HepG2 (cell line): ENCODE results near the gene TLCD3B. TPM values are rescaled to one million over a fixed set of nuclear protein-coding genes. Genes with fewer than 3 reads are reported as not detected.

Experiments used
- CTCF ChIP-seq: sonication (generic); formaldehyde crosslinking; IDR thresholded peaks from 2 replicates; pipeline ENCODE4 v1.5.0; 2020; ENCODE audit warnings: mild to moderate bottlenecking, missing genetic modification reagents, moderate library complexity
- ETV5 ChIP-seq: IDR thresholded peaks from 2 replicates; pipeline ENCODE4 v1.6.1; 2018; ENCODE audit warnings: missing biosample characterization, missing genetic modification reagents, inconsistent platforms, borderline replicate concordance
- FOSL2 ChIP-seq: sonication (generic); formaldehyde crosslinking; IDR thresholded peaks from 2 replicates; pipeline ENCODE4 v1.4.0; 2020; ENCODE audit warnings: missing genetic modification reagents
- FOXM1 ChIP-seq: sonication (generic); formaldehyde crosslinking; IDR thresholded peaks from 2 replicates; pipeline ENCODE4 v1.5.0; 2020; ENCODE audit warnings: missing genetic modification reagents
- HNRNPL ChIP-seq: fragments of 200-400 bp; formaldehyde crosslinking; IDR thresholded peaks from 2 replicates; pipeline ENCODE4 v1.6.1; 2017; ENCODE audit warnings: mild to moderate bottlenecking, low read depth, low read length
- HOXD1 ChIP-seq: sonication (generic); formaldehyde crosslinking; IDR thresholded peaks from 2 replicates; pipeline ENCODE4 v1.5.0; 2020; ENCODE audit warnings: missing genetic modification reagents
- ISX ChIP-seq: sonication (generic); formaldehyde crosslinking; conservative IDR thresholded peaks from 2 replicates; pipeline ENCODE4 v1.5.0; 2020; ENCODE audit warnings: missing genetic modification reagents
- PHF5A ChIP-seq: IDR thresholded peaks from one replicate; pipeline ENCODE4 v1.6.1; 2018; ENCODE audit warnings: low read depth, missing genetic modification reagents; ENCODE audit not compliant: unreplicated experiment
- RAD21 ChIP-seq: fragments of 450-650 bp; formaldehyde crosslinking; IDR thresholded peaks from 2 replicates; pipeline ENCODE4 v1.5.0; 2020; ENCODE audit warnings: mild to moderate bottlenecking
- REL ChIP-seq: sonication (generic); formaldehyde crosslinking; conservative IDR thresholded peaks from 2 replicates; pipeline ENCODE4 v1.8.0; 2022; ENCODE audit warnings: mild to moderate bottlenecking, missing genetic modification reagents, moderate library complexity
- STAG1 ChIP-seq: sonication (generic); formaldehyde crosslinking; IDR thresholded peaks from 2 replicates; pipeline ENCODE4 v1.4.0; 2020; ENCODE audit warnings: missing genetic modification reagents
- XRCC5 ChIP-seq: fragments of 200-400 bp; formaldehyde crosslinking; optimal IDR thresholded peaks from 2 replicates; pipeline ENCODE3; 2017; ENCODE audit warnings: mild to moderate bottlenecking, low read length
- ZBTB37 ChIP-seq: sonication (generic); formaldehyde crosslinking; IDR thresholded peaks from 2 replicates; pipeline ENCODE4 v1.4.0; 2020; ENCODE audit warnings: mild to moderate bottlenecking, missing genetic modification reagents
- ZNF274 ChIP-seq: sonication (generic); formaldehyde crosslinking; IDR thresholded peaks from 2 replicates; pipeline ENCODE4 v1.5.1; 2020; ENCODE audit warnings: mild to moderate bottlenecking, missing genetic modification reagents
- ZNF672 ChIP-seq: sonication (generic); formaldehyde crosslinking; IDR thresholded peaks from 2 replicates; pipeline ENCODE4 v1.8.1; 2022; ENCODE audit warnings: missing genetic modification reagents
- polyA plus RNA-seq, 8 experiments: library from polyadenylated mRNA; depleted of rRNA in 3 of 8; stranded (reverse) in 7 of 8; unstranded in 1 of 8; fragments of >200 nt; fragmentation: Illumina TruSeq in 4 of 8; extraction: Trizol in 4 of 8; gene quantifications; 2 replicates each; pipeline versions ENCODE4 v1.2.1 to v1.2.3, GENCODE V29; 2011 to 2016; ENCODE audit warnings: low read depth in 4 of 8, missing spikeins in 1 of 8, mixed read lengths in 1 of 8; ENCODE audit not compliant: insufficient read depth in 1 of 8
- total RNA-seq, 5 experiments: library from RNA; depleted of rRNA; stranded (reverse); fragments of >200 nt; fragmentation: Illumina TruSeq; extraction: Trizol; gene quantifications; 2 replicates each; pipeline ENCODE4 v1.2.3, GENCODE V29; 2016; ENCODE audit warnings: low read depth in 1 of 5
- TF ChIP-seq, protein P1 (sequence below): sonication (generic); formaldehyde crosslinking; IDR thresholded peaks from 2 replicates; pipeline ENCODE4 v1.5.1; 2020; ENCODE audit warnings: mild to moderate bottlenecking, missing genetic modification reagents, moderate library complexity
- TF ChIP-seq, protein P2 (sequence below): sonication (generic); formaldehyde crosslinking; IDR thresholded peaks from 2 replicates; pipeline ENCODE4 v1.8.1; 2023; ENCODE audit warnings: mild to moderate bottlenecking, missing genetic modification reagents
- TF ChIP-seq, protein P3 (sequence below): sonication (generic); formaldehyde crosslinking; IDR thresholded peaks from 2 replicates; pipeline ENCODE4 v1.4.0; 2020; ENCODE audit warnings: missing genetic modification reagents

TLCD3B gene
- total and polyA plus RNA-seq, 2 of the 13 experiments (the other 11 are each of a cell fraction or from before 2014, with no cell fraction given) = not detected

- TF ChIP-seq ISX (CRISPR knock-in tag) = 0 out of 2 replicates have a peak, but pooled peaks have one; percentile 25
- TF ChIP-seq ZBTB37 (CRISPR knock-in tag) = 0 out of 2 replicates have a peak, but pooled peaks have one; percentile 46
- TF ChIP-seq, protein P1, sequence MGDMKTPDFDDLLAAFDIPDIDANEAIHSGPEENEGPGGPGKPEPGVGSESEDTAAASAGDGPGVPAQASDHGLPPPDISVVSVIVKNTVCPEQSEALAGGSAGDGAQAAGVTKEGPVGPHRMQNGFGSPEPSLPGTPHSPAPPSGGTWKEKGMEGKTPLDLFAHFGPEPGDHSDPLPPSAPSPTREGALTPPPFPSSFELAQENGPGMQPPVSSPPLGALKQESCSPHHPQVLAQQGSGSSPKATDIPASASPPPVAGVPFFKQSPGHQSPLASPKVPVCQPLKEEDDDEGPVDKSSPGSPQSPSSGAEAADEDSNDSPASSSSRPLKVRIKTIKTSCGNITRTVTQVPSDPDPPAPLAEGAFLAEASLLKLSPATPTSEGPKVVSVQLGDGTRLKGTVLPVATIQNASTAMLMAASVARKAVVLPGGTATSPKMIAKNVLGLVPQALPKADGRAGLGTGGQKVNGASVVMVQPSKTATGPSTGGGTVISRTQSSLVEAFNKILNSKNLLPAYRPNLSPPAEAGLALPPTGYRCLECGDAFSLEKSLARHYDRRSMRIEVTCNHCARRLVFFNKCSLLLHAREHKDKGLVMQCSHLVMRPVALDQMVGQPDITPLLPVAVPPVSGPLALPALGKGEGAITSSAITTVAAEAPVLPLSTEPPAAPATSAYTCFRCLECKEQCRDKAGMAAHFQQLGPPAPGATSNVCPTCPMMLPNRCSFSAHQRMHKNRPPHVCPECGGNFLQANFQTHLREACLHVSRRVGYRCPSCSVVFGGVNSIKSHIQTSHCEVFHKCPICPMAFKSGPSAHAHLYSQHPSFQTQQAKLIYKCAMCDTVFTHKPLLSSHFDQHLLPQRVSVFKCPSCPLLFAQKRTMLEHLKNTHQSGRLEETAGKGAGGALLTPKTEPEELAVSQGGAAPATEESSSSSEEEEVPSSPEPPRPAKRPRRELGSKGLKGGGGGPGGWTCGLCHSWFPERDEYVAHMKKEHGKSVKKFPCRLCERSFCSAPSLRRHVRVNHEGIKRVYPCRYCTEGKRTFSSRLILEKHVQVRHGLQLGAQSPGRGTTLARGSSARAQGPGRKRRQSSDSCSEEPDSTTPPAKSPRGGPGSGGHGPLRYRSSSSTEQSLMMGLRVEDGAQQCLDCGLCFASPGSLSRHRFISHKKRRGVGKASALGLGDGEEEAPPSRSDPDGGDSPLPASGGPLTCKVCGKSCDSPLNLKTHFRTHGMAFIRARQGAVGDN = peak; percentile 33; the same call in 1 of the 2 replicates
- peak; percentile 73 for TF ChIP-seq STAG1 (CRISPR knock-in tag)
- no peak for TF ChIP-seq PHF5A
- peak; percentile 75 for TF ChIP-seq RAD21
- no peak for TF ChIP-seq HOXD1 (CRISPR knock-in tag)
- TF ChIP-seq, protein P2, sequence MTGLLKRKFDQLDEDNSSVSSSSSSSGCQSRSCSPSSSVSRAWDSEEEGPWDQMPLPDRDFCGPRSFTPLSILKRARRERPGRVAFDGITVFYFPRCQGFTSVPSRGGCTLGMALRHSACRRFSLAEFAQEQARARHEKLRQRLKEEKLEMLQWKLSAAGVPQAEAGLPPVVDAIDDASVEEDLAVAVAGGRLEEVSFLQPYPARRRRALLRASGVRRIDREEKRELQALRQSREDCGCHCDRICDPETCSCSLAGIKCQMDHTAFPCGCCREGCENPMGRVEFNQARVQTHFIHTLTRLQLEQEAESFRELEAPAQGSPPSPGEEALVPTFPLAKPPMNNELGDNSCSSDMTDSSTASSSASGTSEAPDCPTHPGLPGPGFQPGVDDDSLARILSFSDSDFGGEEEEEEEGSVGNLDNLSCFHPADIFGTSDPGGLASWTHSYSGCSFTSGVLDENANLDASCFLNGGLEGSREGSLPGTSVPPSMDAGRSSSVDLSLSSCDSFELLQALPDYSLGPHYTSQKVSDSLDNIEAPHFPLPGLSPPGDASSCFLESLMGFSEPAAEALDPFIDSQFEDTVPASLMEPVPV (CRISPR knock-in tag) = no peak
- TF ChIP-seq CTCF (CRISPR knock-in tag) = peak; percentile 78
- TF ChIP-seq REL (CRISPR knock-in tag) = 0 out of 2 replicates have a peak, but pooled peaks have one; percentile 38
- TF ChIP-seq XRCC5 = peak; percentile 85
- no peak for TF ChIP-seq ZNF274 (CRISPR knock-in tag)
- TF ChIP-seq HNRNPL = peak; percentile 83
- TF ChIP-seq, protein P3, sequence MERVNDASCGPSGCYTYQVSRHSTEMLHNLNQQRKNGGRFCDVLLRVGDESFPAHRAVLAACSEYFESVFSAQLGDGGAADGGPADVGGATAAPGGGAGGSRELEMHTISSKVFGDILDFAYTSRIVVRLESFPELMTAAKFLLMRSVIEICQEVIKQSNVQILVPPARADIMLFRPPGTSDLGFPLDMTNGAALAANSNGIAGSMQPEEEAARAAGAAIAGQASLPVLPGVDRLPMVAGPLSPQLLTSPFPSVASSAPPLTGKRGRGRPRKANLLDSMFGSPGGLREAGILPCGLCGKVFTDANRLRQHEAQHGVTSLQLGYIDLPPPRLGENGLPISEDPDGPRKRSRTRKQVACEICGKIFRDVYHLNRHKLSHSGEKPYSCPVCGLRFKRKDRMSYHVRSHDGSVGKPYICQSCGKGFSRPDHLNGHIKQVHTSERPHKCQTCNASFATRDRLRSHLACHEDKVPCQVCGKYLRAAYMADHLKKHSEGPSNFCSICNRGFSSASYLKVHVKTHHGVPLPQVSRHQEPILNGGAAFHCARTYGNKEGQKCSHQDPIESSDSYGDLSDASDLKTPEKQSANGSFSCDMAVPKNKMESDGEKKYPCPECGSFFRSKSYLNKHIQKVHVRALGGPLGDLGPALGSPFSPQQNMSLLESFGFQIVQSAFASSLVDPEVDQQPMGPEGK = peak; percentile 82
- 0 out of 2 replicates have a peak, but pooled peaks have one; percentile 14 for TF ChIP-seq ETV5 (CRISPR knock-in tag)
- TF ChIP-seq ZNF672 (CRISPR knock-in tag) = no peak
- TF ChIP-seq FOSL2 = peak; percentile 30; the same call in 1 of the 2 replicates
- TF ChIP-seq FOXM1 = no peak
Measured at GRCh38 chr16:30005341-30006094, 25.6 kb downstream of the TLCD3B start (continued).
